Common myeloid progenitor, CD34-positive (primary cell): ENCODE measurements around the gene HPS5.
"Not testable (repeated sequence)": the region's sequence is repeated elsewhere in the genome, so short reads cannot be mapped to it uniquely, and the experiment has no call there.

ENCODE experiments used
- CTCF ChIA-PET: fragments of 350-600 bp; sonication (Branson Sonifier 250); formaldehyde crosslinking; loops from one replicate; lab custom pipeline; 2021; ENCODE audit warnings: antibody characterized with exemption; lab: Charles Lee
- POLR2A ChIA-PET: fragments of 350-600 bp; sonication (Branson Sonifier 250); formaldehyde crosslinking; loops from one replicate; lab custom pipeline; 2021; ENCODE audit warnings: antibody characterized with exemption; lab: Charles Lee
- DNase-seq, 3 donors: peaks; one replicate each; pipeline versions ENCODE4 v3.0.0 to v3.0.0-alpha.2; 2013
- H3K27ac ChIP-seq, 2 experiments: 1 replicate in 1 of 2; 2 replicates in 1 of 2; pipeline ENCODE4 v1.7.0; 2013; ENCODE audit warnings: inconsistent platforms in 2 of 2, low read length in 2 of 2, mild to moderate bottlenecking in 2 of 2, low read depth in 1 of 2, moderate library complexity in 1 of 2; ENCODE audit not compliant: severe bottlenecking in 2 of 2, insufficient read depth in 1 of 2, poor library complexity in 1 of 2
- H3K27me3 ChIP-seq, 5 experiments: replicated peaks in 2 of 5; 1 replicate in 3 of 5; 2 replicates in 2 of 5; pipeline versions ENCODE4 v1.6.1 to v1.7.0; 2013; ENCODE audit warnings: low read length in 4 of 5, mild to moderate bottlenecking in 2 of 5, moderate library complexity in 2 of 5, inconsistent platforms in 1 of 5; ENCODE audit not compliant: insufficient read depth in 5 of 5, control insufficient read depth in 4 of 5
- H3K36me3 ChIP-seq, 4 experiments: 1 replicate in 2 of 4; 2 replicates in 2 of 4; pipeline versions ENCODE4 v1.6.1 to v1.7.0; 2013; ENCODE audit warnings: low read length in 3 of 4, control low read depth in 1 of 4, mild to moderate bottlenecking in 1 of 4; ENCODE audit not compliant: control insufficient read depth in 4 of 4, insufficient read depth in 4 of 4
- H3K4me1 ChIP-seq, 4 experiments: 1 replicate in 3 of 4; 2 replicates in 1 of 4; pipeline versions ENCODE4 v1.6.1 to v1.7.1; 2013; ENCODE audit warnings: low read length in 3 of 4, mild to moderate bottlenecking in 3 of 4, control low read depth in 1 of 4, inconsistent platforms in 1 of 4, moderate library complexity in 1 of 4; ENCODE audit not compliant: control insufficient read depth in 4 of 4, insufficient read depth in 4 of 4; ENCODE audit errors: control extremely low read depth in 1 of 4
- H3K4me3 ChIP-seq, 7 experiments: 1 replicate in 4 of 7; 2 replicates in 3 of 7; pipeline versions ENCODE4 v1.5.1 to v1.7.0; 2013; ENCODE audit warnings: mild to moderate bottlenecking in 7 of 7, low read length in 6 of 7, moderate library complexity in 6 of 7, inconsistent platforms in 2 of 7, low read depth in 2 of 7, control low read depth in 1 of 7; ENCODE audit not compliant: insufficient read depth in 4 of 7, control insufficient read depth in 1 of 7; ENCODE audit errors: extremely low read depth in 1 of 7
- H3K9me3 ChIP-seq, 5 experiments: 1 replicate in 4 of 5; 2 replicates in 1 of 5; pipeline versions ENCODE4 v1.6.1 to v1.7.1; 2013; ENCODE audit warnings: low read length in 4 of 5, mild to moderate bottlenecking in 2 of 5, inconsistent platforms in 1 of 5, low read depth in 1 of 5, moderate library complexity in 1 of 5; ENCODE audit not compliant: control insufficient read depth in 4 of 5, insufficient read depth in 2 of 5; ENCODE audit errors: control extremely low read depth in 1 of 5
- WGBS: methylation state at CpG from one replicate; pipeline ENCODE4 v1.1.5; 2013; ENCODE audit not compliant: insufficient coverage; 5-methylcytosine and 5-hydroxymethylcytosine counted together

Gene HPS5

DNA sequence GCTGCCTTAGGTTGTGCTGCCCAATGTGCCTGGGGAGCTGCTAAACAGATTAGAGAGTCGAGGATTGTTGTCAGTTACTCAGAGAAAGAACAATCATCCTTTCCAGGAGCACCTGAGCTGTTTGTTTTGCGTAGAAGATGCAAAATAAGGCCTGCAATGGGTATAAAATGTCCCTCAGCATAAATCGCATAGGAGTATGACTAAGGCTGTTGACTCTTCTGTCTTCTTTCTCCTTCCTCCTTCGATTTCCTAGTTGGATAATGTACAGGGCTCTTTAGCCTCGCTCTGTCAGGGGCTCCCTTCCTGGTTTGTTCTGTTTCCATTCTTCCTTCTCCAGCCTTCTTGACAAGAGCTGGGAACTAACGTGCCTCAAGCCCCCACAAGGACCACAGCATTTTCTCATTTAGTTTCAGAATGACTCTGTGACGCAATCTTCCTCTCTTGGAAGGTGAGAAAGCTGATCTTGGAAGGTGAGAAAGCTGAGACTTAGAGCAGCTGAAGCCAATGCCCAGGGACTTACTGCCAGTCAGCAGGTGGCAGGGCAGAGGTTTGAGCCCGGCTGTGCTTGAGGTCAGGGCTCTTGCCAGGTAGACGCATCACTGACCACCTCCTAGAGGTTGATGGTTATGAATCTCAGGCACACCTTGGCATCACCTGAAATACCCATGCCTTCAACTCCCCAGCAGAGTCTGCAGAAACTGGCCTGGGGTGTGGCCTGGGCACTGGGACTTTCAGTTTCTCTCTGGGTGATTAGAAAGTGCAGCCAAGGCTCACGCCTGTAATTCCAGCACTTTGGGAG lies 54.4 kb downstream of the HPS5 start:
- H3K9me3 ChIP-seq, H3K27ac ChIP-seq, H3K36me3 ChIP-seq, DNase-seq, H3K27me3 ChIP-seq, H3K4me3 ChIP-seq, CTCF ChIA-PET, POLR2A ChIA-PET, H3K4me1 ChIP-seq: not testable (repeated sequence)
- no CpG with 5 or more reads among the region's 10 CpGs for WGBS

DNA sequence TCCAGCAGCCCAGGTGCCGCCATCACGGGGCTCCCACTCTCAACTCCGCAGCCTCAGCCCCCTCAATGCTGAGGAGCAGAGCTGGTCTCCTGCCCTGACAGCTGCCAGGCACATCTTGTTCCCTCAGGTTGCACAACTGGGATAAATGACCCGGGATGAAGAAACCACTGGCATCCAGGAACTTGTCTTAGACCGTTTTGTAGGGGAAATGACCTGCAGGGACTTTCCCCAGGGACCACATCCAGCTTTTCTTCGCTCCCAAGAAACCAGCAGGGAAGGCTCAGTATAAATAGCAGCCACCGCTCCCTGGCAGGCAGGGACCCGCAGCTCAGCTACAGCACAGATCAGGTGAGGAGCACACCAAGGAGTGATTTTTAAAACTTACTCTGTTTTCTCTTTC lies 56.0 kb downstream of the HPS5 start, which contains the start of gene SAA1:
Gene SAA1 (plus strand): TSS at position 316 of the 400 bp plus-strand sequence. CDS start 624 bp downstream, outside the sequence.
- Histone ChIP-seq H3K27me3 (no peaks in the 10 kb centered on the region), H3K9me3 (no peaks in the 10 kb centered on the region), H3K4me3 (no peak within 1 kb of the TSS), H3K4me1 (no peaks in the 10 kb centered on the region), H3K27ac (no peak within 1 kb of the TSS), H3K36me3 (no peaks in the 10 kb centered on the region)
- DNase-seq: no peak
- 82% methylated on average over 5 of the region's 8 CpGs for WGBS
- POLR2A ChIA-PET: no interaction called here
- CTCF ChIA-PET: no interaction called here

DNA sequence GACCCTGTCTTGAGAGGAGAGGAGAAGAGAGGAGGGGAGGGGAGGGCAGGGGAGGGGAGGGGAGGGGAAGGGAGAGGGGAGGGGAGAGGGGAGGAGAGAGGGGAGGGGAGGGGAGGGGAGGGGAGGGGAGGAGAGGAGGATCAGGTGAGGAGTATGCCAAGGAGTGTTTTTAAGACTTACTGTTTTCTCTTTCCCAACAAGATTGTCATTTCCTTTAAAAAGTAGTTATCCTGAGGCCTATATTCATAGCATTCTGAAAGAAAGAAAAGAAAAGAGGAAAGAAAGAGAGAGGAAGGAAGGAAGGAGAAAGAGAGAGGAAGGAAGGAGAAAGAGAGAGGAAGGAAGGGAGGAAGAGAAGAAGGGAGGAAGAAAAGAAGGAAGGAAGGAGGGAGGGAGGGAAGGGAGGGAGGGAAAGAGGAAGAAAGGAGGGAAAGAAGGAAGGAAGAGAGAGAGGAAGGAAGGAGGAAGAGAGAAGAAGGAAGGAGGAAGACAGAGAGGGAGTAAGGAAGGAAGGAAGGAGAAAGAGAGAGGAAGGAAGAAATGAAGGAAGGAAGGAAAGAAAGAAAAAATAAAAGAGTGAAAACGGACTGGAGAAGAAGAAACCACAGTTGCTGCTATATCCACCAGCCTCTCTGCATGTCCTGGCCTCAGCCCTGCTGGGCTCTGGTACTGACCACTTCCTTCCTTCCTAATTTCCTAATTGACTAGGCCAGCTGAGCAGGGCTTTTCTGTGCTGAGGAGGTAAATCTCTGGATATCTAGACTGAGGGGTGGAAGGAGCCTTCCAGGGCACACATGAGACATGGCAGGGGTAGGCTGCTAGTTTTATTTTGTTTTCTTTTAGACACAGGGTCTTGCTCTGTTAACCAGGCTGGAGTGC lies 57.0 kb downstream of the HPS5 start:
- POLR2A ChIA-PET: no interaction called here
- Histone ChIP-seq H3K27me3 (no peaks in the 10 kb centered on the region), H3K9me3 (no peaks in the 10 kb centered on the region), H3K4me1 (no peaks in the 10 kb centered on the region), H3K36me3 (no peaks in the 10 kb centered on the region), H3K27ac (no peak overlapping the region), H3K4me3 (no peak overlapping the region)
- no peak for DNase-seq
- CTCF ChIA-PET: no interaction called here
- 20% methylated on average over 1 of the region's 1 CpG for WGBS

DNA sequence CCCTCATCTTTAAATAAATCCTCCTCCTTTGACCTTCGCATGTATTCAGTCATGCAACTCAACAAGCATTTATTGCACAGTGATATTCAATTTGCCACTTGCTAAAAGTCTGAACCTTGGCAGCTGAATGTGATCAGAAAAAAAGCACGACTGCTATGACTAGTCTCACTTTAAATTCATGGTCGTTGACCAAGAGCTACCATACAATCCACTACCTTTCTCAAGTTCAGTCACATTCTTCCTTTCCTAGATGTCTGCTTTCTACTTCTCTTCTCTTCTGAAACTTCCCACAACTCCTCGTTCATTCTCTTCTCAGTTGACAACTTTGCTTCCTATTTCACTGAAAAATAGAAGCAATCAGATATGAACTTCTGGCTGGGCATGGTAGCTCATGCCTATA lies 57.9 kb downstream of the HPS5 start:
- no peak overlapping the region for H3K4me3 ChIP-seq
- H3K4me1 ChIP-seq: no peaks in the 10 kb centered on the region
- H3K27me3 ChIP-seq: peaks cover 0 to 2% (median 0%) of the 10 kb centered on the region in 5 experiments
- H3K36me3 ChIP-seq: no peaks in the 10 kb centered on the region
- DNase-seq: no peak
- ChIA-PET POLR2A (no interaction called here), CTCF (no interaction called here)
- no peak overlapping the region for H3K27ac ChIP-seq
- H3K9me3 ChIP-seq: no peaks in the 10 kb centered on the region
- 98% methylated on average over 4 of the region's 4 CpGs for WGBS

DNA sequence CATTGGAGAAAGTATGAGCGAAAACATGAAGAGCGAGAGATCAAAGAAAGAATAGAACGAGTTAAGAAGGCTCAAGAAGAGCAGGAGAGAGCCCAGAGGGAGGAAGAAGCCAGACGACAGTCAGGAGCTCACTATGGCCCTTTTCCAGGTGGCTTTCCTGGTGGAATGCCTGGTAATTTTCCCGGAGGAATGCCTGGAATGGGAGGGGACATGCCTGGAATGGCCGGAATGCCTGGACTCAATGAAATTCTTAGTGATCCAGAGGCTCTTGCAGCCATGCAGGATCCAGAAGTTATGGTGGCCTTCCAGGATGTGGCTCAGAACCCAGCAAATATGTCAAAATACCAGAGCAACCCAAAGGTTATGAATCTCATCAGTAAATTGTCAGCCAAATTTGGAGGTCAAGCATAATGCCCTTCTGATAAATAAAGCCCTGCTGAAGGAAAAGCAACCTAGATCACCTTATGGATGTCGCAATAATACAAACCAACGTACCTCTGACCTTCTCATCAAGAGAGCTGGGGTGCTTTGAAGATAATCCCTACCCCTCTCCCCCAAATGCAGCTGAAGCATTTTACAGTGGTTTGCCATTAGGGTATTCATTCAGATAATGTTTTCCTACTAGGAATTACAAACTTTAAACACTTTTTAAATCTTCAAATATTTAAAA lies 59.1 kb downstream of the HPS5 start:
- H3K27ac ChIP-seq, H3K36me3 ChIP-seq, H3K4me3 ChIP-seq, DNase-seq, CTCF ChIA-PET, H3K4me1 ChIP-seq, POLR2A ChIA-PET, H3K27me3 ChIP-seq, H3K9me3 ChIP-seq: not testable (repeated sequence)
- WGBS: 93% methylated on average over 4 of the region's 8 CpGs

DNA sequence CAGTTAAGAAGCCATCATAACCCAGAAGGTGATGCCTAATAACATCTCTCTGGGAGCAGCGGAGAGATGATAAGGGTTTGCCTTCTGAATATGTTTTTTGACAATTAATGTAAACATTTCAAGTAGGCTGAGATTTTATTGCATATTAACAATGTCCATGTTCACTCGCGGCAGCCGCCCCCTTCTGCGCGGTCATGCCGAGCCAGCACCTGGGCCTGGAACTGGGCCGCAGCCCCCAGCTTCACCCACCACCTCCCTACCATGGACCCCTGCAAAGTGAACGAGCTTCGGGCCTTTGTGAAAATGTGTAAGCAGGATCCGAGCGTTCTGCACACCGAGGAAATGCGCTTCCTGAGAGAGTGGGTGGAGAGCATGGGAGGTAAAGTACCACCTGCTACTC lies 60.2 kb downstream of the HPS5 start:
- POLR2A ChIA-PET: no interaction called here
- no peak for DNase-seq
- Histone ChIP-seq H3K4me3 (no peak overlapping the region), H3K27ac (no peak overlapping the region), H3K36me3 (no peaks in the 10 kb centered on the region), H3K27me3 (peaks cover 0 to 3% (median 0%) of the 10 kb centered on the region in 5 experiments), H3K9me3 (no peaks in the 10 kb centered on the region), H3K4me1 (no peaks in the 10 kb centered on the region)
- WGBS: 100% methylated on average over 5 of the region's 14 CpGs
- CTCF ChIA-PET: no interaction called here
